GM12878 (cell line): ENCODE measurements around the gene CD276. TPM values are rescaled to one million over a fixed set of nuclear protein-coding genes. Genes with fewer than 3 reads are reported as not detected.

Source experiments
- CBFB ChIP-seq: IDR thresholded peaks from 2 replicates; pipeline ENCODE4 v1.6.1; 2016; ENCODE audit warnings: antibody characterized with exemption, low read depth
- CEBPZ ChIP-seq: fragments of 150-350 bp; IDR thresholded peaks from 2 replicates; pipeline ENCODE4 v1.6.1; 2016; ENCODE audit warnings: low read depth, low read length
- CREB1 ChIP-seq: IDR thresholded peaks from 2 replicates; pipeline ENCODE4 v1.6.1; 2012; ENCODE audit warnings: low read depth, mild to moderate bottlenecking, inconsistent platforms
- E4F1 ChIP-seq: fragments of 450-650 bp; IDR thresholded peaks from 2 replicates; pipeline ENCODE4 v1.6.1; 2018; ENCODE audit warnings: borderline replicate concordance, mild to moderate bottlenecking; ENCODE audit not compliant: partially characterized antibody
- ETV6 ChIP-seq, 2 experiments: fragments of 450-650 bp in 1 of 2; IDR thresholded peaks in 1 of 2; conservative IDR thresholded peaks in 1 of 2; 2 replicates each; pipeline ENCODE4 v1.6.1; 2014; ENCODE audit warnings: antibody characterized with exemption in 1 of 2, borderline replicate concordance in 1 of 2, low read depth in 1 of 2, mild to moderate bottlenecking in 1 of 2, moderate library complexity in 1 of 2
- HDAC2 ChIP-seq: fragments of 200-600 bp; sonication (generic); IDR thresholded peaks from 2 replicates; pipeline ENCODE4 v1.6.1; 2017
- IKZF2 ChIP-seq, 2 experiments: fragments of 450-650 bp; IDR thresholded peaks; 2 replicates each; pipeline ENCODE4 v1.6.1; 2017; ENCODE audit warnings: mild to moderate bottlenecking in 2 of 2, moderate library complexity in 2 of 2
- MYB ChIP-seq: fragments of 150-350 bp; IDR thresholded peaks from 2 replicates; pipeline ENCODE4 v1.6.1; 2014; ENCODE audit warnings: mild to moderate bottlenecking, low read depth, low read length, borderline replicate concordance
- MYC ChIP-seq: IDR thresholded peaks from 2 replicates; pipeline ENCODE4 v1.6.1; 2011; ENCODE audit warnings: mild to moderate bottlenecking, low read length, moderate library complexity, inconsistent platforms; ENCODE audit not compliant: insufficient read depth, insufficient replicate concordance, insufficient read length, severe bottlenecking
- NFYB ChIP-seq: IDR thresholded peaks from 2 replicates; pipeline ENCODE4 v1.6.1; 2011; ENCODE audit warnings: low read depth, mild to moderate bottlenecking, low read length, improper control_type of control experiment, moderate library complexity; ENCODE audit not compliant: insufficient read depth
- NR2C1 ChIP-seq: fragments of 450-650 bp; IDR thresholded peaks from 2 replicates; pipeline ENCODE4 v1.6.1; 2017; ENCODE audit warnings: antibody characterized with exemption, mild to moderate bottlenecking, moderate library complexity
- RCOR1 ChIP-seq: conservative IDR thresholded peaks from 2 replicates; pipeline ENCODE4 v1.6.1; 2012; ENCODE audit warnings: low read depth, low read length, improper control_type of control experiment
- RELA ChIP-seq: fragments of 450-650 bp; IDR thresholded peaks from 2 replicates; pipeline ENCODE4 v1.8.0; 2014; ENCODE audit warnings: borderline replicate concordance; ENCODE audit not compliant: partially characterized antibody
- SMARCA5 ChIP-seq: fragments of 450-650 bp; IDR thresholded peaks from 2 replicates; pipeline ENCODE4 v1.6.1; 2017; ENCODE audit warnings: mild to moderate bottlenecking
- SP1 ChIP-seq: IDR thresholded peaks from one replicate; pipeline ENCODE4 v1.6.1; 2011; ENCODE audit warnings: low read depth, low read length
- TCF7 ChIP-seq: IDR thresholded peaks from 2 replicates; pipeline ENCODE4 v1.6.1; 2014; ENCODE audit warnings: antibody characterized with exemption, borderline replicate concordance
- ZNF687 ChIP-seq: fragments of 450-650 bp; IDR thresholded peaks from 2 replicates; pipeline ENCODE4 v1.6.1; 2017; ENCODE audit warnings: mild to moderate bottlenecking, moderate library complexity
- ZZZ3 ChIP-seq: IDR thresholded peaks from 2 replicates; pipeline ENCODE4 v1.6.1; 2011; ENCODE audit warnings: low read depth; ENCODE audit not compliant: control insufficient read depth, insufficient read length
- polyA plus RNA-seq, 11 experiments: library from polyadenylated mRNA; depleted of rRNA in 4 of 11; unstranded in 6 of 11; stranded (reverse) in 5 of 11; fragments of >200 nt; fragmentation: Nextera tagmentation in 4 of 11; fragmentation: Illumina TruSeq in 1 of 11; extraction: Ambion mirVana in 4 of 11; extraction: Trizol in 1 of 11; gene quantifications; 1 replicate in 1 of 11; 2 replicates in 10 of 11; pipeline versions ENCODE4 v1.2.1 to v1.2.3, GENCODE V29; 2011 to 2016; ENCODE audit warnings: inconsistent platforms in 2 of 11, missing spikeins in 2 of 11, low read depth in 1 of 11
- total RNA-seq, 4 experiments: library from RNA; depleted of rRNA in 3 of 4; stranded (reverse); fragments of >200 nt in 3 of 4; fragmentation: Illumina TruSeq in 1 of 4; extraction: Trizol in 1 of 4; gene quantifications; 2 replicates each; pipeline versions ENCODE4 v1.2.1 to v1.2.3, GENCODE V29; 2013 to 2021

CD276 gene
- total and polyA plus RNA-seq, 10 of the 15 experiments (the other 5 are each of a cell fraction or from before 2014, with no cell fraction given) = 0.11 to 3.0 (median 1.2) TPM

GRCh38 chr15:73697033-73697467 lies 12.9 kb downstream of the CD276 start (continued):
- no peak for TF ChIP-seq CEBPZ
- no peak for TF ChIP-seq MYC
- TF ChIP-seq IKZF2 (IDR thresholded peaks at IDR 0.05) = peak in 1 of 2 experiments; percentile 69; a peak in 2 of 4 replicates
- TF ChIP-seq CREB1 = no peak; the same call in 1 of the 2 replicates
- no peak for TF ChIP-seq RELA
- no peak for TF ChIP-seq NFYB
- TF ChIP-seq TCF7 = no peak
- TF ChIP-seq NR2C1 = no peak
- no peak for TF ChIP-seq ZZZ3
- TF ChIP-seq SMARCA5 = no peak
- TF ChIP-seq SP1 = no peak
- TF ChIP-seq ETV6 (conservative IDR thresholded peaks at IDR 0.05 in 1 of 2, IDR thresholded peaks at IDR 0.05 in 1 of 2; ENCODE audit: borderline replicate concordance in 1 of 2, low read depth in 1 of 2) = peak in 1 of 2 experiments; percentile 58; a peak in 1 of 4 replicates
- no peak for TF ChIP-seq E4F1
- TF ChIP-seq CBFB = no peak
- TF ChIP-seq ZNF687 = no peak
- no peak for TF ChIP-seq RCOR1
- no peak for TF ChIP-seq HDAC2
- TF ChIP-seq MYB = no peak
